CD4-positive, alpha-beta T cell treated with Interleukin-4 for 1 hour (primary cell): ENCODE measurements around the gene ELP2.

Experiments used
- DNase-seq, 2 donors: peaks; one replicate each; pipeline ENCODE4 v3.0.0-alpha.2; 2020 to 2022

The ELP2 gene

GRCh38 chr18:36127836-36128529 is 1.7 kb upstream of the ELP2 start:
- DNase-seq = no peak

GRCh38 chr18:36128530-36128870 is 1.2 kb upstream of the ELP2 start:
- peak in 1 of 2 donors; percentile 13 for DNase-seq

- no peak for DNase-seq
Observed at GRCh38 chr18:36128907-36129299, 796 bp upstream of the ELP2 start.

GRCh38 chr18:36130039-36130831 is 536 bp downstream of the ELP2 start:
- DNase-seq = no peak

GRCh38 chr18:36130883-36131653 is 1.4 kb downstream of the ELP2 start:
- no peak for DNase-seq

- no peak for DNase-seq
Observed at GRCh38 chr18:36131692-36132483, 2.2 kb downstream of the ELP2 start.

GRCh38 chr18:36132756-36133155 is 3.1 kb downstream of the ELP2 start:
- DNase-seq = no peak

GRCh38 chr18:36135264-36135663 is 5.6 kb downstream of the ELP2 start:
- no peak for DNase-seq

GRCh38 chr18:36139245-36139644 is 9.5 kb downstream of the ELP2 start:
- DNase-seq = no peak

GRCh38 chr18:36141576-36141975 is 11.9 kb downstream of the ELP2 start:
- no peak for DNase-seq

GRCh38 chr18:36142751-36143150 is 13.1 kb downstream of the ELP2 start:
- no peak for DNase-seq

- DNase-seq = no peak
Observed at GRCh38 chr18:36143391-36143790, 13.7 kb downstream of the ELP2 start.

GRCh38 chr18:36149514-36150289 is 20.0 kb downstream of the ELP2 start:
- no peak for DNase-seq

- no peak for DNase-seq
Observed at GRCh38 chr18:36152781-36153180, 23.1 kb downstream of the ELP2 start.

- no peak for DNase-seq
Observed at GRCh38 chr18:36153203-36153602, 23.5 kb downstream of the ELP2 start.

- no peak for DNase-seq
Observed at GRCh38 chr18:36153771-36154170, 24.1 kb downstream of the ELP2 start.

GRCh38 chr18:36155851-36156757 is 26.4 kb downstream of the ELP2 start:
- DNase-seq = no peak

- no peak for DNase-seq
Observed at GRCh38 chr18:36157441-36157840, 27.7 kb downstream of the ELP2 start.

- no peak for DNase-seq
Observed at GRCh38 chr18:36158266-36158867, 28.7 kb downstream of the ELP2 start.

- no peak for DNase-seq
Observed at GRCh38 chr18:36160959-36161371, 31.3 kb downstream of the ELP2 start.

- no peak for DNase-seq
Observed at GRCh38 chr18:36162981-36163380, 33.3 kb downstream of the ELP2 start.
